ENCODE measurements around the gene DDHD1.

DNA sequence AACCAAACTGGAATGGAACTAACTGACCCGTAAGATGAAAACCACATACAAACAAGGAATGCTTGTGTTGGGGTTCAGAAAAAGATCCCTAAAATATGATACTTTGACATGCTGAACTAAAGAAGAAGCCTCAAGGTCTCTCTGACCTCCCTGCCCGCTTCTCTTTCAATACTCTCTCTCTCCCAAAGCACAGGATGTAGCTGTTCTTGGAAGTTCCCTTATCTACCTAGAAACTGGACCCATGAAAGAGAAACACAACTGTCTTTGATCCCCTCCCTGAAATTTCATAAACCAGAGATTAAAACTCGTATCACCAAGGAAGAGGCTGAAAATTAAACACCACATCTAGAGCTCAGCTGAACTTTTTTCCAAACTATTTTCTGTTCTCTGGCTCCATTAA, 125.6 kb downstream of the DDHD1 start:
- TF ChIP-seq ETV6 (CRISPR knock-in tag; IDR thresholded peaks at IDR 0.05): no peak
- TF ChIP-seq ZNF232 (CRISPR knock-in tag; IDR thresholded peaks at IDR 0.05): no peak
- TF ChIP-seq JUN (CRISPR knock-in tag; IDR thresholded peaks at IDR 0.05): no peak
- no peak for TF ChIP-seq PREB (CRISPR knock-in tag; IDR thresholded peaks at IDR 0.05; ENCODE audit: borderline replicate concordance)
- TF ChIP-seq, protein P1, sequence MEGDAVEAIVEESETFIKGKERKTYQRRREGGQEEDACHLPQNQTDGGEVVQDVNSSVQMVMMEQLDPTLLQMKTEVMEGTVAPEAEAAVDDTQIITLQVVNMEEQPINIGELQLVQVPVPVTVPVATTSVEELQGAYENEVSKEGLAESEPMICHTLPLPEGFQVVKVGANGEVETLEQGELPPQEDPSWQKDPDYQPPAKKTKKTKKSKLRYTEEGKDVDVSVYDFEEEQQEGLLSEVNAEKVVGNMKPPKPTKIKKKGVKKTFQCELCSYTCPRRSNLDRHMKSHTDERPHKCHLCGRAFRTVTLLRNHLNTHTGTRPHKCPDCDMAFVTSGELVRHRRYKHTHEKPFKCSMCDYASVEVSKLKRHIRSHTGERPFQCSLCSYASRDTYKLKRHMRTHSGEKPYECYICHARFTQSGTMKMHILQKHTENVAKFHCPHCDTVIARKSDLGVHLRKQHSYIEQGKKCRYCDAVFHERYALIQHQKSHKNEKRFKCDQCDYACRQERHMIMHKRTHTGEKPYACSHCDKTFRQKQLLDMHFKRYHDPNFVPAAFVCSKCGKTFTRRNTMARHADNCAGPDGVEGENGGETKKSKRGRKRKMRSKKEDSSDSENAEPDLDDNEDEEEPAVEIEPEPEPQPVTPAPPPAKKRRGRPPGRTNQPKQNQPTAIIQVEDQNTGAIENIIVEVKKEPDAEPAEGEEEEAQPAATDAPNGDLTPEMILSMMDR (IDR thresholded peaks at IDR 0.05): no peak
- TF ChIP-seq ZNF512 (CRISPR knock-in tag; IDR thresholded peaks at IDR 0.05; ENCODE audit: borderline replicate concordance): no peak
- no peak for TF ChIP-seq EMX1 (CRISPR knock-in tag; IDR thresholded peaks at IDR 0.05)
- TF ChIP-seq ZNF263 (CRISPR knock-in tag; IDR thresholded peaks at IDR 0.05; ENCODE audit: low read depth): no peak
- no peak for TF ChIP-seq CREB1 (CRISPR knock-in tag; IDR thresholded peaks at IDR 0.05)
